Type B pancreatic cell (in vitro differentiated cells): ENCODE results near the gene DAD1. TPM values are rescaled to one million over a fixed set of nuclear protein-coding genes. Genes with fewer than 3 reads are reported as not detected.
"Not testable (repeated sequence)": the region's sequence is repeated elsewhere in the genome, so short reads cannot be mapped to it uniquely, and the experiment has no call there.

Source experiments
- DNase-seq: peaks from one replicate; pipeline ENCODE4 v3.0.0; 2021; ENCODE audit warnings: mixed read lengths; ENCODE audit not compliant: unreplicated experiment; ENCODE audit errors: extremely low spot score
- H3K27ac Mint-ChIP-seq: 2 replicates; pipeline ENCODE4 v1.8.0; 2021; ENCODE audit warnings: mild to moderate bottlenecking, mixed read lengths
- H3K27me3 Mint-ChIP-seq: 2 replicates; pipeline ENCODE4 v1.8.0; 2021; ENCODE audit warnings: mixed read lengths
- H3K36me3 Mint-ChIP-seq: 2 replicates; pipeline ENCODE4 v1.8.0; 2021; ENCODE audit warnings: mixed read lengths
- H3K4me1 Mint-ChIP-seq: one replicate; pipeline ENCODE4 v1.8.0; 2021; ENCODE audit warnings: mixed read lengths; ENCODE audit not compliant: unreplicated experiment
- H3K4me3 Mint-ChIP-seq: 2 replicates; pipeline ENCODE4 v1.8.0; 2021; ENCODE audit warnings: mild to moderate bottlenecking, mixed read lengths
- H3K9me3 Mint-ChIP-seq: 2 replicates; pipeline ENCODE4 v1.8.0; 2021; ENCODE audit warnings: mixed read lengths
- CTCF ChIP-seq: fragments of 200-600 bp; sonication (generic); conservative IDR thresholded peaks from 2 replicates; pipeline ENCODE4 v1.5.0; 2021; ENCODE audit warnings: antibody characterized with exemption, mild to moderate bottlenecking
- total RNA-seq: library from RNA; stranded (reverse); gene quantifications from 2 replicates; pipeline ENCODE4 v1.2.1, GENCODE V29; 2021; ENCODE audit warnings: low replicate concordance

The DAD1 gene
- total RNA-seq, 1 donor from 2014 or later, result 191 TPM

- no peak overlapping the region for H3K4me3 Mint-ChIP-seq
- no peak for DNase-seq
- peaks cover 17% of the 10 kb centered on the region for H3K9me3 Mint-ChIP-seq
- H3K36me3 Mint-ChIP-seq, result no peaks in the 10 kb centered on the region
- TF ChIP-seq CTCF, result no peak
- H3K4me1 Mint-ChIP-seq, result no peaks in the 10 kb centered on the region
- H3K27me3 Mint-ChIP-seq, result no peaks in the 10 kb centered on the region
- no peak overlapping the region for H3K27ac Mint-ChIP-seq
Observed at GRCh38 chr14:22627506-22628263, 38.7 kb upstream of the DAD1 start.

DNA sequence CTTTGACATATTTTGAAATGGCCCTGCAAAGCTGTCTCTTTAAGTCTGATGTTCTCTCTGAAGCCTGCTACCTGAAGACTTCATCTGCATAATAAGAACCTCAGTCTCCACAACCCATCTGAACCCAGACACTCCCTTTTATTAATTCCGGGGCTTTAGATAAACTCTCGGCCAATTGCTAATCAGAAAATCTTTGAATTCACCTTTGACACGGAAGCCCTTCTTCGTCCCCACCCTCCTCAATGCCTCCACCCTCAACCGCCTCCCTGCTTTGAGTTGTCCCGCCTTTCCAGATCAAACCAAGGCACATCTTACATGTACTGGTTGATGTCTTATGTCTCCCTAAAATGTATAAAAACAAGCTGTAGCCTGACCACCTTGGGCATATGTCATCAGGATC lies 37.6 kb upstream of the DAD1 start:
- Mint-ChIP-seq H3K27ac (no peak overlapping the region), H3K9me3 (peaks cover 13% of the 10 kb centered on the region)
- TF ChIP-seq CTCF, result no peak

DNA sequence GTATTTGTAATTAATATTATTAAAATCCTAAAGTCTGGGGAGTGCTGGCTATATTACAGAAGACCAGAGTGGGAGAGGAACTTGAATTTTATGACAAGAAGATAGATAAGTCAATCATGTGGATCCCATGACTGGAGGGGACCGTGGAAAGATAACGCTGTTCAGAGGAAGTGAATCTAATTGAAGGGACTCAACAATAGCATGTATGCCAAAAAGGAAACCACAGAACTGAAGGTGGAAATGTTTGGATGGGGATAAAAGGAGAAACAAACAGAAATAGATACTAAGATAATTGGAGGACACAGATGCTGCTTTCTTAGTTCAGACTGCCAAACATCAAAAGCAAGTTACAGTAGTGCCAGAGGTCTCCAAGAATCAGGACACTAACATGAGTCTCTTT lies 34.0 kb upstream of the DAD1 start:
- no peak for DNase-seq
- Mint-ChIP-seq H3K4me1 (no peaks in the 10 kb centered on the region), H3K4me3 (no peak overlapping the region), H3K36me3 (no peaks in the 10 kb centered on the region), H3K27me3 (no peaks in the 10 kb centered on the region), H3K27ac (no peak overlapping the region), H3K9me3 (no peaks in the 10 kb centered on the region)
- TF ChIP-seq CTCF, result no peak

More for the DNA sequence above, 37.6 kb upstream of the DAD1 start:
- no peaks in the 10 kb centered on the region for H3K4me1 Mint-ChIP-seq
- no peaks in the 10 kb centered on the region for H3K36me3 Mint-ChIP-seq
- H3K4me3 Mint-ChIP-seq, result no peak overlapping the region
- H3K27me3 Mint-ChIP-seq, result no peaks in the 10 kb centered on the region
- no peak for DNase-seq

- H3K27ac Mint-ChIP-seq, result no peak overlapping the region
- H3K36me3 Mint-ChIP-seq, result no peaks in the 10 kb centered on the region
- H3K27me3 Mint-ChIP-seq, result no peaks in the 10 kb centered on the region
- no peaks in the 10 kb centered on the region for H3K4me1 Mint-ChIP-seq
- no peaks in the 10 kb centered on the region for H3K9me3 Mint-ChIP-seq
- no peak overlapping the region for H3K4me3 Mint-ChIP-seq
- no peak for TF ChIP-seq CTCF
- DNase-seq, result no peak
Observed at GRCh38 chr14:22622255-22622654, 33.2 kb upstream of the DAD1 start.

DNA sequence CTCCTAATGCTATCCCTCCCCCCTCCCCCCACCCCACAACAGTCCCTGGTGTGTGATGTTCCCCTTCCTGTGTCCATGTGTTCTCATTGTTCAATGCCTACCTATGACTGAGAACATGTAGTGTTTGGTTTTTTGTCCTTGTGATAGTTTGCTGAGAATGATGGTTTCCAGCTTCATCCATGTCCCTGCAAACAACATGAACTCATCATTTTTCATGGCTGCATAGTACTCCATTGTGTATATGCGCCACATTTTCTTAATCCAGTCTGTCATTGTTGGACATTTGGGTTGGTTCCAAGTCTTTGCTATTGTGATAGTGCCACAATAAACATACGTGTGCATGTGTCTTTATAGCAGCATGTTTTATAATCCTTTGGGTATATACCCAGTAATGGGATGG lies 26.7 kb upstream of the DAD1 start:
- DNase-seq, H3K27me3 Mint-ChIP-seq, H3K27ac Mint-ChIP-seq, H3K4me3 Mint-ChIP-seq, H3K9me3 Mint-ChIP-seq: not testable (repeated sequence)
- peaks cover 15% of the 10 kb centered on the region for H3K4me1 Mint-ChIP-seq
- H3K36me3 Mint-ChIP-seq, result peaks cover 11% of the 10 kb centered on the region

GRCh38 chr14:22614240-22614799 lies 25.3 kb upstream of the DAD1 start:
- Mint-ChIP-seq H3K27me3 (no peaks in the 10 kb centered on the region), H3K4me1 (peaks cover 15% of the 10 kb centered on the region), H3K9me3 (no peaks in the 10 kb centered on the region), H3K36me3 (peaks cover 22% of the 10 kb centered on the region), H3K4me3 (peak overlapping the region; percentile 40), H3K27ac (peak overlapping the region; percentile 98)
- DNase-seq, result no peak
- TF ChIP-seq CTCF, result no peak
